ENCODE results near the gene RHAG. TPM values are rescaled to one million over a fixed set of nuclear protein-coding genes. Genes with fewer than 3 reads are reported as not detected.

Gene RHAG
- total and polyA plus RNA-seq, 2 of the 8 experiments (the other 6 are each of a cell fraction or from before 2014, with no cell fraction given), result not detected

DNA sequence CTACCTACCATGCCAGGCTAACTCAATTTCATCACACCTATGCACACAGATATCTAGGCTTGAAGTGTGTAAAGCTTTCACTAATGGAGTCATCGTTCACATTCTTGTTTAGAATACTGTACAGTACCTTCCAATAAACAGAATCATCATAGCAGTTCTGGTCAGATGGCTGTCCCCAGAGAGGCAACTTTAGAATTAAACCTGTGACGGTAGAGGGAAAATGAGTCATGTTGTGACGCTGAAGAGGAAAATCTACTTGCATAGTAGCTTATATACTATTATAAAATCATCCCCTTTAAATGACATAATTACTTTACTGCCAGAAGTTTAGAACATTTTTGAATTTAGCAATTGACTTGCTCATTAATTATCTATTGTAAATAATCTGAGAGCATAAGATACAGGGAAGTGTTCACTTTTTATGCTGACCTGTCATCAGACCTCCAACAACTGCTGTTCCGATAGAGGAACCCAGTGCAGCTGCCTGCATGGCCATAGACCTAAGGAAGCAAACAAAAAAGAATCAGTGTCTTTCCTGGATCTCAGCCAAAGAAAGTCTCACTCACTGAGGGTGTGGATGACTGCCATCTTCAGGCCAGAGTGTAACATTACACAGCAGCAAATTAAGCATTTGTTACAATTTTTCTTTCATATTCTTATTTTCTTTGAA is 29.8 kb downstream of the RHAG start:
- Histone ChIP-seq H3K79me2 (ENCODE audit: control insufficient read depth in 1 of 2, insufficient read depth in 2 of 2, low read length in 2 of 2) (no peaks in the 10 kb centered on the region), H3K27me3 (replicated peaks in 1 of 4; ENCODE audit: control insufficient read depth in 3 of 4, extremely low read depth in 1 of 4, insufficient read depth in 3 of 4, low read length in 3 of 4) (no peaks in the 10 kb centered on the region), H3K9me3 (ENCODE audit: insufficient read depth in 2 of 2, low read depth in 1 of 2, low read length in 1 of 2) (no peaks in the 10 kb centered on the region), H2BK120ac (replicated peaks; ENCODE audit: low read depth, low read length) (no peak overlapping the region), H2BK15ac (ENCODE audit: low read length) (0 out of 2 replicates have a peak overlapping the region, but pooled peaks have one; percentile 83), H3K4me3 (ENCODE audit: extremely low read depth in 1 of 4, insufficient read depth in 2 of 4, low read depth in 3 of 4, low read length in 4 of 4) (no peak overlapping the region), H3K4me1 (replicated peaks in 1 of 4; ENCODE audit: control insufficient read depth in 3 of 4, insufficient read depth in 4 of 4, low read length in 3 of 4) (peaks cover 0 to 2% (median 0%) of the 10 kb centered on the region in 4 experiments; a peak in 3 of 7 replicates), H3K4ac (replicated peaks; ENCODE audit: insufficient read length, low read depth, low read length) (peak overlapping the region; percentile 44), H2AK5ac (ENCODE audit: low read depth, low read length) (no peak overlapping the region), H3K36me3 (ENCODE audit: control insufficient read depth in 2 of 4, insufficient read depth in 4 of 4, low read length in 3 of 4) (no peaks in the 10 kb centered on the region), H3K9ac (replicated peaks in 1 of 4; ENCODE audit: extremely low read depth in 1 of 4, low read depth in 3 of 4, low read length in 3 of 4) (no peak overlapping the region), H3K27ac (ENCODE audit: low read depth, low read length) (no peak overlapping the region), H4K5ac (ENCODE audit: insufficient read length, low read depth, low read length) (peak overlapping the region; percentile 51), H2BK20ac (ENCODE audit: low read length) (0 out of 2 replicates have a peak overlapping the region, but pooled peaks have one; percentile 72), H2AFZ (ENCODE audit: low read length) (no peak overlapping the region), H3K23me2 (ENCODE audit: low read depth, low read length) (no peaks in the 10 kb centered on the region; the same call in 1 of the 2 replicates), H2BK5ac (ENCODE audit: low read depth, low read length) (no peak overlapping the region), H3K18ac (ENCODE audit: extremely low read depth, low read length) (no peak overlapping the region; the same call in 1 of the 2 replicates), H4K20me1 (replicated peaks in 1 of 2; ENCODE audit: control insufficient read depth in 1 of 2, insufficient read depth in 2 of 2, low read length in 2 of 2) (no peaks in the 10 kb centered on the region), H4K91ac (replicated peaks; ENCODE audit: insufficient read length, low read length) (no peak overlapping the region), H3K56ac (replicated peaks; ENCODE audit: insufficient read length, low read depth, low read length) (no peak overlapping the region), H3K14ac (ENCODE audit: insufficient read length) (no peak overlapping the region), H4K8ac (ENCODE audit: extremely low read depth, insufficient read depth, low read length) (no peak overlapping the region), H2BK12ac (ENCODE audit: low read depth, low read length) (peak overlapping the region; percentile 52; the same call in 1 of the 2 replicates), H3K23ac (ENCODE audit: insufficient read length) (no peak overlapping the region), H3K79me1 (ENCODE audit: low read depth, low read length) (no peaks in the 10 kb centered on the region), H3K4me2 (ENCODE audit: insufficient read depth in 1 of 2, low read depth in 2 of 2, low read length in 2 of 2) (no peak overlapping the region)
- FAIRE-seq (peak; percentile 96), DNase-seq (ENCODE audit: low read depth in 1 of 2, low spot score in 2 of 2) (no peak)
- ChIA-PET CTCF (ENCODE audit: partially characterized antibody) (interaction anchor here (0.7 to 7.6 kb wide), 36 partner anchors 8 to 455 kb away, joined by 3 to 43 read pairs (median 4); partner anchors contain the start of gene C6orf141), POLR2A (ENCODE audit: partially characterized antibody) (no interaction called here)
- 67% methylated on average over 4 of the region's 4 CpGs; no CpG with 5 or more reads in 1 of the 2 experiments for WGBS, 2 experiments (ENCODE audit: extremely low coverage in 1 of 2, insufficient coverage in 1 of 2, insufficient read length in 1 of 2, insufficient replicate concordance in 2 of 2, low coverage in 1 of 2, low lambda C conversion rate in 2 of 2, missing lambda C conversion rate in 1 of 2)
- TF ChIP-seq RAD21 (IDR thresholded peaks at IDR 0.05 in 1 of 2, conservative IDR thresholded peaks at IDR 0.05 in 1 of 2; ENCODE audit: low read depth in 2 of 2, low read length in 2 of 2) (peak; percentile 83 to 84), SIRT6 (IDR thresholded peaks at IDR 0.05; ENCODE audit: low read length) (no peak)
- TF ChIP-seq, protein P1, sequence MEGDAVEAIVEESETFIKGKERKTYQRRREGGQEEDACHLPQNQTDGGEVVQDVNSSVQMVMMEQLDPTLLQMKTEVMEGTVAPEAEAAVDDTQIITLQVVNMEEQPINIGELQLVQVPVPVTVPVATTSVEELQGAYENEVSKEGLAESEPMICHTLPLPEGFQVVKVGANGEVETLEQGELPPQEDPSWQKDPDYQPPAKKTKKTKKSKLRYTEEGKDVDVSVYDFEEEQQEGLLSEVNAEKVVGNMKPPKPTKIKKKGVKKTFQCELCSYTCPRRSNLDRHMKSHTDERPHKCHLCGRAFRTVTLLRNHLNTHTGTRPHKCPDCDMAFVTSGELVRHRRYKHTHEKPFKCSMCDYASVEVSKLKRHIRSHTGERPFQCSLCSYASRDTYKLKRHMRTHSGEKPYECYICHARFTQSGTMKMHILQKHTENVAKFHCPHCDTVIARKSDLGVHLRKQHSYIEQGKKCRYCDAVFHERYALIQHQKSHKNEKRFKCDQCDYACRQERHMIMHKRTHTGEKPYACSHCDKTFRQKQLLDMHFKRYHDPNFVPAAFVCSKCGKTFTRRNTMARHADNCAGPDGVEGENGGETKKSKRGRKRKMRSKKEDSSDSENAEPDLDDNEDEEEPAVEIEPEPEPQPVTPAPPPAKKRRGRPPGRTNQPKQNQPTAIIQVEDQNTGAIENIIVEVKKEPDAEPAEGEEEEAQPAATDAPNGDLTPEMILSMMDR (IDR thresholded peaks at IDR 0.05; ENCODE audit: control extremely low read depth in 1 of 3, insufficient read depth in 1 of 3, low read depth in 1 of 3, low read length in 3 of 3), result peak in 2 of 3 experiments; percentile 77; a peak in 3 of 4 replicates
